Gastrocnemius medialis (tissue), 4 donors: Measurements from ENCODE around the gene TCOF1. TPM values are rescaled to one million over a fixed set of nuclear protein-coding genes. Genes with fewer than 3 reads are reported as not detected.

Experiments used
- ATAC-seq, 2 donors: fragments of 150-250 bp; one replicate each; pipeline ENCODE4 v1.9.1; 2016
- DNase-seq, 2 donors: peaks; one replicate each; pipeline ENCODE4 v3.0.0-alpha.2; 2019
- H3K27ac ChIP-seq, 4 donors: fragments of 200-600 bp; sonication (generic); 1 replicate in 1 of 4; 2 replicates in 3 of 4; pipeline ENCODE4 v1.5.1; 2016 to 2018; ENCODE audit warnings: mild to moderate bottlenecking in 2 of 4, moderate library complexity in 1 of 4
- H3K27me3 ChIP-seq, 3 donors: fragments of 200-600 bp; sonication (generic) in 2 of 3; 1 replicate in 1 of 3; 2 replicates in 2 of 3; pipeline versions ENCODE4 v1.5.1 to v1.6.0; 2016 to 2019; ENCODE audit warnings: mild to moderate bottlenecking in 1 of 3, moderate library complexity in 1 of 3
- H3K36me3 ChIP-seq, 2 donors: fragments of 200-600 bp; sonication (generic) in 1 of 2; one replicate each; pipeline ENCODE4 v1.5.1; 2017 to 2018
- H3K4me1 ChIP-seq, 2 donors: fragments of 200-600 bp; sonication (generic) in 1 of 2; one replicate each; pipeline ENCODE4 v1.5.1; 2016 to 2017; ENCODE audit warnings: mild to moderate bottlenecking in 2 of 2
- H3K4me3 ChIP-seq, 4 donors: fragments of 200-600 bp; sonication (generic) in 3 of 4; 1 replicate in 1 of 4; 2 replicates in 3 of 4; pipeline ENCODE4 v1.5.1; 2016 to 2019; ENCODE audit warnings: mild to moderate bottlenecking in 2 of 4
- H3K9me3 ChIP-seq, 3 donors: fragments of 200-600 bp; sonication (generic) in 2 of 3; 1 replicate in 1 of 3; 2 replicates in 2 of 3; pipeline ENCODE4 v1.5.1; 2016 to 2019
- CTCF ChIP-seq, 5 experiments: fragments of 450-650 bp in 3 of 5; fragments of 200-600 bp in 2 of 5; sonication (generic) in 2 of 5; IDR thresholded peaks in 4 of 5; conservative IDR thresholded peaks in 1 of 5; 1 replicate in 4 of 5; 2 replicates in 1 of 5; pipeline ENCODE4 v1.5.1; 2016 to 2019; ENCODE audit warnings: antibody characterized with exemption in 5 of 5, mild to moderate bottlenecking in 3 of 5, moderate library complexity in 3 of 5
- POLR2A ChIP-seq, 2 donors: fragments of 450-650 bp; IDR thresholded peaks; one replicate each; pipeline ENCODE4 v1.6.1; 2017; ENCODE audit warnings: antibody characterized with exemption in 2 of 2, mild to moderate bottlenecking in 2 of 2, moderate library complexity in 2 of 2
- in situ Hi-C, 4 donors: fragments of 200-750 bp; cut with MboI; loops; one replicate each; pipeline versions ENCODE4 v1.15.0 to v1.8.0; 2017; ENCODE audit warnings: low sequenced_read_pairs in 4 of 4
- intact Hi-C: fragments of 100-400 bp; cut with DNase I; formaldehyde crosslinking; loops from one replicate; pipeline ENCODE4 v1.15.1; 2023; ENCODE audit warnings: low total_unique reads
- total RNA-seq, 4 donors: library from RNA; depleted of rRNA; stranded (reverse); fragments of >200 nt; gene quantifications; one replicate each; pipeline versions ENCODE4 v1.1.0 to v1.2.3, GENCODE V29; 2016

Gene TCOF1
- total RNA-seq, 4 donors from 2014 or later, result 22.1 to 31.7 (median 27.1) TPM

- no peaks in the 10 kb centered on the region for H3K9me3 ChIP-seq
- DNase-seq, result no peak
- TF ChIP-seq CTCF (IDR thresholded peaks at IDR 0.05 in 4 of 5, conservative IDR thresholded peaks at IDR 0.05 in 1 of 5) (no peak), POLR2A (IDR thresholded peaks at IDR 0.05) (no peak)
- H3K36me3 ChIP-seq, result peaks cover 0 to 46% of the 10 kb centered on the region in 2 donors
- in situ Hi-C loops (no loop called here), intact Hi-C loops (loop anchor here (10.0 kb wide), 1 partner anchor 232 kb away; no protein-coding TSS in a partner anchor)
- H3K4me1 ChIP-seq, result peaks cover 15% of the 10 kb centered on the region in 2 donors
- H3K27ac ChIP-seq, result peak overlapping the region in 3 of 4 donors; percentile 54 to 61 (median 57)
- no peak for ATAC-seq
- no peak overlapping the region for H3K4me3 ChIP-seq
- H3K27me3 ChIP-seq, result no peaks in the 10 kb centered on the region
These were observed 85.2 kb downstream of the TCOF1 start for GRCh38 chr5:150442699-150443080.

GRCh38 chr5:150443242-150444075 lies 86.0 kb downstream of the TCOF1 start:
- Histone ChIP-seq H3K27ac (no peak overlapping the region), H3K9me3 (no peaks in the 10 kb centered on the region), H3K27me3 (no peaks in the 10 kb centered on the region), H3K36me3 (peaks cover 0 to 49% of the 10 kb centered on the region in 2 donors), H3K4me1 (peaks cover 22 to 23% of the 10 kb centered on the region in 2 donors), H3K4me3 (no peak overlapping the region)
- no peak for DNase-seq
- TF ChIP-seq CTCF (IDR thresholded peaks at IDR 0.05 in 4 of 5, conservative IDR thresholded peaks at IDR 0.05 in 1 of 5) (no peak), POLR2A (IDR thresholded peaks at IDR 0.05) (no peak)
- in situ Hi-C loops, result no loop called here
- intact Hi-C loops, result loop anchor here (10.0 kb wide), 1 partner anchor 231 kb away; no protein-coding TSS in a partner anchor
- no peak for ATAC-seq

- intact Hi-C loops (loop anchor here (10.0 kb wide), 1 partner anchor 230 kb away; no protein-coding TSS in a partner anchor), in situ Hi-C loops (no loop called here)
- ATAC-seq, result no peak
- H3K36me3 ChIP-seq, result peaks cover 0 to 49% of the 10 kb centered on the region in 2 donors
- TF ChIP-seq CTCF (IDR thresholded peaks at IDR 0.05 in 4 of 5, conservative IDR thresholded peaks at IDR 0.05 in 1 of 5) (no peak), POLR2A (IDR thresholded peaks at IDR 0.05) (no peak)
- H3K27ac ChIP-seq, result no peak overlapping the region
- H3K4me1 ChIP-seq, result peaks cover 27% of the 10 kb centered on the region in 2 donors
- H3K4me3 ChIP-seq, result no peak overlapping the region
- no peak for DNase-seq
- H3K9me3 ChIP-seq, result no peaks in the 10 kb centered on the region
- H3K27me3 ChIP-seq, result no peaks in the 10 kb centered on the region
These were observed 87.3 kb downstream of the TCOF1 start for GRCh38 chr5:150444770-150445169.

GRCh38 chr5:150446088-150446487 lies 88.6 kb downstream of the TCOF1 start:
- H3K36me3 ChIP-seq, result peaks cover 0 to 49% of the 10 kb centered on the region in 2 donors

More at GRCh38 chr5:150446088-150446487, 88.6 kb downstream of the TCOF1 start:
- in situ Hi-C loops, result no loop called here
- peaks cover 27% of the 10 kb centered on the region in 2 donors for H3K4me1 ChIP-seq
- no peak overlapping the region for H3K27ac ChIP-seq
- TF ChIP-seq CTCF (IDR thresholded peaks at IDR 0.05 in 4 of 5, conservative IDR thresholded peaks at IDR 0.05 in 1 of 5) (no peak), POLR2A (IDR thresholded peaks at IDR 0.05) (no peak)
- no peaks in the 10 kb centered on the region for H3K27me3 ChIP-seq
- H3K4me3 ChIP-seq, result no peak overlapping the region
- ATAC-seq, result no peak
- intact Hi-C loops, result loop anchor here (10.0 kb wide), 1 partner anchor 229 kb away; no protein-coding TSS in a partner anchor
- H3K9me3 ChIP-seq, result no peaks in the 10 kb centered on the region
- DNase-seq, result no peak
